H9 (cell line): ENCODE measurements around the gene ZMAT3. TPM values are rescaled to one million over a fixed set of nuclear protein-coding genes. Genes with fewer than 3 reads are reported as not detected.

Experiments
- DNase-seq: peaks from one replicate; pipeline ENCODE4 v3.0.0-alpha.2; 2017
- H2AFZ ChIP-seq: one replicate; pipeline ENCODE4 v1.6.1; 2013; ENCODE audit warnings: mild to moderate bottlenecking, low read length, control low read depth, moderate library complexity
- H2AK5ac ChIP-seq: 2 replicates; pipeline ENCODE4 v1.6.1; 2013; ENCODE audit warnings: low read length, control low read depth, mixed read lengths; ENCODE audit not compliant: insufficient read length
- H2BK120ac ChIP-seq: one replicate; pipeline ENCODE4 v1.6.1; 2013; ENCODE audit warnings: low read depth, mild to moderate bottlenecking, low read length, control low read depth, inconsistent platforms; ENCODE audit not compliant: poor library complexity, severe bottlenecking
- H2BK12ac ChIP-seq: 2 replicates; pipeline ENCODE4 v1.6.1; 2013; ENCODE audit warnings: low read length, control low read depth, mixed read lengths, low read depth; ENCODE audit not compliant: insufficient read length
- H2BK15ac ChIP-seq: 2 replicates; pipeline ENCODE4 v1.6.1; 2013; ENCODE audit warnings: low read depth, low read length, control low read depth
- H2BK20ac ChIP-seq: one replicate; pipeline ENCODE4 v1.6.1; 2013; ENCODE audit warnings: low read depth, mild to moderate bottlenecking, low read length, control low read depth, inconsistent platforms; ENCODE audit not compliant: poor library complexity, severe bottlenecking
- H2BK5ac ChIP-seq: 2 replicates; pipeline ENCODE4 v1.6.1; 2013; ENCODE audit warnings: low read length, control low read depth, mixed read lengths; ENCODE audit not compliant: insufficient read length
- H3K14ac ChIP-seq: 2 replicates; pipeline ENCODE4 v1.6.1; 2013; ENCODE audit warnings: low read length, control low read depth; ENCODE audit not compliant: insufficient read depth
- H3K18ac ChIP-seq: 2 replicates; pipeline ENCODE4 v1.6.1; 2013; ENCODE audit warnings: low read depth, mild to moderate bottlenecking, mixed read lengths, low read length, control low read depth; ENCODE audit not compliant: insufficient read length
- H3K23ac ChIP-seq: 2 replicates; pipeline ENCODE4 v1.6.1; 2013; ENCODE audit warnings: low read length, control low read depth, mixed read lengths, low read depth; ENCODE audit not compliant: insufficient read length
- H3K23me2 ChIP-seq: 2 replicates; pipeline ENCODE4 v1.6.1; 2013; ENCODE audit warnings: low read depth, mild to moderate bottlenecking, mixed read lengths, low read length, control low read depth; ENCODE audit not compliant: insufficient read length, poor library complexity, severe bottlenecking
- H3K27ac ChIP-seq: 2 replicates; pipeline ENCODE4 v1.5.1; 2013; ENCODE audit warnings: low read length, control low read depth, mixed read lengths, low read depth; ENCODE audit not compliant: insufficient read length
- H3K27me3 ChIP-seq: 2 replicates; pipeline ENCODE4 v1.6.1; 2013; ENCODE audit warnings: low read length, control low read depth, inconsistent platforms; ENCODE audit not compliant: insufficient read depth
- H3K4ac ChIP-seq: 2 replicates; pipeline ENCODE4 v1.6.1; 2013; ENCODE audit warnings: low read depth, mild to moderate bottlenecking, control low read depth, inconsistent platforms, low read length, moderate library complexity
- H3K4me1 ChIP-seq: 2 replicates; pipeline ENCODE4 v1.6.1; 2013; ENCODE audit warnings: low read length, control low read depth, inconsistent platforms; ENCODE audit not compliant: insufficient read depth
- H3K4me2 ChIP-seq: 2 replicates; pipeline ENCODE4 v1.6.1; 2013; ENCODE audit warnings: low read length, control low read depth, mixed read lengths; ENCODE audit not compliant: insufficient read length, insufficient read depth
- H3K56ac ChIP-seq: 2 replicates; pipeline ENCODE4 v1.6.1; 2013; ENCODE audit warnings: low read depth, mild to moderate bottlenecking, mixed read lengths, low read length, control low read depth; ENCODE audit not compliant: insufficient read length
- H3K79me1 ChIP-seq: 2 replicates; pipeline ENCODE4 v1.6.1; 2013; ENCODE audit warnings: low read depth, mild to moderate bottlenecking, moderate library complexity, low read length, control low read depth, inconsistent platforms; ENCODE audit not compliant: insufficient read depth, poor library complexity, severe bottlenecking
- H3K79me2 ChIP-seq: 2 replicates; pipeline ENCODE4 v1.6.1; 2013; ENCODE audit warnings: low read length, control low read depth, inconsistent platforms; ENCODE audit not compliant: insufficient read depth
- H3K9ac ChIP-seq: 2 replicates; pipeline ENCODE4 v1.6.1; 2013; ENCODE audit warnings: low read length, control low read depth, mixed read lengths; ENCODE audit not compliant: insufficient read length; ENCODE audit errors: extremely low read depth
- H3K9me3 ChIP-seq: one replicate; pipeline ENCODE4 v1.6.1; 2013; ENCODE audit warnings: low read depth, low read length, inconsistent platforms; ENCODE audit not compliant: control insufficient read depth
- H3T11ph ChIP-seq: one replicate; pipeline ENCODE4 v1.6.1; 2013; ENCODE audit warnings: mild to moderate bottlenecking, low read length, control low read depth, inconsistent platforms
- H4K20me1 ChIP-seq: one replicate; pipeline ENCODE4 v1.6.1; 2013; ENCODE audit not compliant: control insufficient read depth, insufficient read length, insufficient read depth
- H4K5ac ChIP-seq: 2 replicates; pipeline ENCODE4 v1.6.1; 2013; ENCODE audit warnings: low read depth, mild to moderate bottlenecking, mixed read lengths, low read length, control low read depth; ENCODE audit not compliant: insufficient read length
- H4K8ac ChIP-seq: replicated peaks from 2 replicates; pipeline ENCODE4 v1.6.1; 2013; ENCODE audit warnings: low read length, control low read depth, mixed read lengths, low read depth; ENCODE audit not compliant: insufficient read length
- H4K91ac ChIP-seq: 2 replicates; pipeline ENCODE4 v1.6.1; 2013; ENCODE audit warnings: low read depth, mild to moderate bottlenecking, moderate library complexity, mixed read lengths, low read length, control low read depth; ENCODE audit not compliant: insufficient read length
- H3K27ac Mint-ChIP-seq, 3 experiments: 2 replicates in 2 of 3; 3 replicates in 1 of 3; pipeline ENCODE4 v1.8.0; 2020 to 2021; ENCODE audit warnings: mixed read lengths in 3 of 3, mild to moderate bottlenecking in 1 of 3, moderate library complexity in 1 of 3
- H3K27me3 Mint-ChIP-seq: 2 replicates; pipeline ENCODE4 v1.8.0; 2021; ENCODE audit warnings: low read depth, mild to moderate bottlenecking, moderate library complexity, mixed read lengths
- H3K36me3 Mint-ChIP-seq, 3 experiments: 2 replicates in 2 of 3; 3 replicates in 1 of 3; pipeline ENCODE4 v1.8.0; 2020 to 2021; ENCODE audit warnings: low read depth in 3 of 3, mixed read lengths in 3 of 3; ENCODE audit not compliant: insufficient read depth in 1 of 3
- H3K4me1 Mint-ChIP-seq, 2 experiments: 2 replicates each; pipeline ENCODE4 v1.8.0; 2020; ENCODE audit warnings: mixed read lengths in 2 of 2
- H3K4me3 Mint-ChIP-seq, 2 experiments: 2 replicates in 1 of 2; 3 replicates in 1 of 2; pipeline ENCODE4 v1.8.0; 2020 to 2021; ENCODE audit warnings: mild to moderate bottlenecking in 2 of 2, mixed read lengths in 2 of 2, moderate library complexity in 1 of 2
- H3K9me3 Mint-ChIP-seq, 2 experiments: 2 replicates in 1 of 2; 3 replicates in 1 of 2; pipeline ENCODE4 v1.8.0; 2020; ENCODE audit warnings: mild to moderate bottlenecking in 2 of 2, mixed read lengths in 2 of 2, moderate library complexity in 1 of 2
- CTCF ChIP-seq: fragments of 200-600 bp; sonication (generic); conservative IDR thresholded peaks from 3 replicates; pipeline ENCODE4 v1.8.0; 2021; ENCODE audit warnings: antibody characterized with exemption, mild to moderate bottlenecking
- whole genome bisulfite sequencing: extraction: QIAGEN DNeasy Blood & Tissue Kit; methylation state at CpG from one replicate; pipeline ENCODE4 v1.1.7; 2013; ENCODE audit warnings: missing lambda C conversion rate, low lambda C conversion rate, mixed read lengths; ENCODE audit not compliant: insufficient read length; ENCODE audit errors: extremely low coverage; 5-methylcytosine and 5-hydroxymethylcytosine counted together
- total RNA-seq: library from RNA; stranded (reverse); gene quantifications from 2 replicates; pipeline ENCODE4 v1.2.1, GENCODE V29; 2021

ZMAT3 gene
- total RNA-seq, 1 experiment from 2014 or later, result 9.4 TPM

DNA sequence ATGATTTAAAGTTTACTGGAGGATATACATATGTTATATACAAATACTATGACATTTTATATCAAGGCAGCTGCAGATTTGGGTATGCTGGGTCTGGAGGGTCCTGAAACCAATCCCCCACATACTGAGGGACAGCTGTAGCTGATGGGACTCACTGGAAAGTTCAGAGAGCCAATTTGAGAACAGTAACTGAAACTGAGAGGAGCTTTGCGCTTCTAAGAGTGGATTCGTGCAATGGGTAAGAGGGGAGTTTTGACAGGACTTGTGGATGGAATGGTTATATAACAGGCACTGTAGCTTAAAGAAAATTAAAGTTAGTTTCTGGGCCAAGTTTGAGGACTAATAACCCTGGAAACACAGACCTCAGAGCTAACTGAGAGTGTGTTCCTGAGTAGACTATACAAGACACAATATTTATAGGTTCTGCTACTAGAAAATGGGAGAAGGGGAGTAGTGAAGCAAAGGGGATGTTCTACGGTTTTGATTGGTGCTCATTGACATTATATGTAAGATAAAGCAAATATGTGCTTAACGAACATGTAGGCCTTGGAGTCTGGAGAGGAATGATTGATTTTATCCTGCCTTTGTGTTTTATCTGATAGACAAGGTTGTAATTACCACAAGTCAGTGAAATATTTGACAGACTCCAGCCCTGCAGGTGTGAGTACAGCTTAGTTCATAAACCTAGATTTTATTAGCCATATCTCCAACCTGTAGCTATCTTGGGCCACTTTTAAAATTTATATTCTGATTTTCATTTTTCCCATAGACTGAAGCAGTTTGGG, 4.8 kb upstream of the ZMAT3 start:
- no peak overlapping the region for H4K91ac ChIP-seq
- no peak for TF ChIP-seq CTCF
- H3K18ac ChIP-seq, result no peak overlapping the region
- Mint-ChIP-seq H3K27me3 (no peaks in the 10 kb centered on the region; the same call in 1 of the 2 replicates), H3K4me1 (peaks cover 3% of the 10 kb centered on the region in 2 experiments), H3K36me3 (no peaks in the 10 kb centered on the region), H3K4me3 (no peak overlapping the region), H3K9me3 (no peaks in the 10 kb centered on the region), H3K27ac (no peak overlapping the region; a peak in 1 of 7 replicates)
- no peaks in the 10 kb centered on the region for H3K4me1 ChIP-seq
- no peak overlapping the region for H2BK20ac ChIP-seq
- H3K4ac ChIP-seq, result no peak overlapping the region
- no CpG with 5 or more reads among the region's 4 CpGs for WGBS
- no peaks in the 10 kb centered on the region for H3K79me1 ChIP-seq
- no peak overlapping the region for H4K5ac ChIP-seq
- no peak overlapping the region for H2BK15ac ChIP-seq
- no peak overlapping the region for H3K23ac ChIP-seq
- H3K4me2 ChIP-seq, result no peak overlapping the region
- H3K23me2 ChIP-seq, result peaks cover 7% of the 10 kb centered on the region
- no peak overlapping the region for H3K14ac ChIP-seq
- H3K56ac ChIP-seq, result no peak overlapping the region
- no peaks in the 10 kb centered on the region for H3K9me3 ChIP-seq
- no peak overlapping the region for H3T11ph ChIP-seq
- H3K27me3 ChIP-seq, result no peaks in the 10 kb centered on the region
- no peak overlapping the region for H2BK120ac ChIP-seq
- no peaks in the 10 kb centered on the region for H4K20me1 ChIP-seq
- no peaks in the 10 kb centered on the region for H3K79me2 ChIP-seq
- no peak for DNase-seq
- H2AFZ ChIP-seq, result no peak overlapping the region
- H2AK5ac ChIP-seq, result no peak overlapping the region
- no peak overlapping the region for H2BK5ac ChIP-seq
- H4K8ac ChIP-seq, result no peak overlapping the region
- H2BK12ac ChIP-seq, result no peak overlapping the region
- H3K27ac ChIP-seq, result no peak overlapping the region
- no peak overlapping the region for H3K9ac ChIP-seq
